ENCODE data around the gene TXNRD3. TPM values are rescaled to one million over a fixed set of nuclear protein-coding genes. Genes with fewer than 3 reads are reported as not detected.

The TXNRD3 gene
- total RNA-seq, 1 experiment from 2014 or later = 6.9 TPM

DNA sequence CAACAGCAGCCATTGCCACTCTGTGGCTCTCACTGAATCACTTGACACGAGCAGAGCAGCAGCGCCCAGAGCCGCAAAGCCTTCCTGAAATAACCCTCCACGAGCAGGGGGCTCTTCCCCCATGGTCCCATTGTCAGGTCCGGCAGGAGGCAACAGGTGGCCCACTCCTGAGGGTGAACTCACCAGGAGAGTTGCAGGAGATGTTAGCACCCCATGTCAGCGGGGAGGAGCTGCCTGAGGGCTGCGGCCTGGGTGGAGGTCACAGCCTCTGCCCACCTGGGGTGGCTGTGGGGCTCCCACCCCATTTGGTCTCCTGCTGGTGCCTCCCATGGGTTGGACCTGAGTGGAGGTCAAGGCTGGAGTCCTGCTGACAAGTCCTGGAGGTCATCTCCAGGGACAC, 83.8 kb downstream of the TXNRD3 start:
- DNase-seq (ENCODE audit: low spot score) (no peak), ATAC-seq (no peak)
- ChIA-PET CTCF (interaction anchor here (0.5 kb wide), 1 partner anchor 113 kb away, joined by 4 read pairs; no protein-coding TSS in a partner anchor), POLR2A (no interaction called here)
- Mint-ChIP-seq H3K4me1 (no peaks in the 10 kb centered on the region), H3K27me3 (ENCODE audit: low read depth) (no peaks in the 10 kb centered on the region), H3K27ac (no peak overlapping the region), H3K4me3 (no peak overlapping the region), H3K36me3 (no peaks in the 10 kb centered on the region), H3K9me3 (no peaks in the 10 kb centered on the region)
- TF ChIP-seq, protein P1, sequence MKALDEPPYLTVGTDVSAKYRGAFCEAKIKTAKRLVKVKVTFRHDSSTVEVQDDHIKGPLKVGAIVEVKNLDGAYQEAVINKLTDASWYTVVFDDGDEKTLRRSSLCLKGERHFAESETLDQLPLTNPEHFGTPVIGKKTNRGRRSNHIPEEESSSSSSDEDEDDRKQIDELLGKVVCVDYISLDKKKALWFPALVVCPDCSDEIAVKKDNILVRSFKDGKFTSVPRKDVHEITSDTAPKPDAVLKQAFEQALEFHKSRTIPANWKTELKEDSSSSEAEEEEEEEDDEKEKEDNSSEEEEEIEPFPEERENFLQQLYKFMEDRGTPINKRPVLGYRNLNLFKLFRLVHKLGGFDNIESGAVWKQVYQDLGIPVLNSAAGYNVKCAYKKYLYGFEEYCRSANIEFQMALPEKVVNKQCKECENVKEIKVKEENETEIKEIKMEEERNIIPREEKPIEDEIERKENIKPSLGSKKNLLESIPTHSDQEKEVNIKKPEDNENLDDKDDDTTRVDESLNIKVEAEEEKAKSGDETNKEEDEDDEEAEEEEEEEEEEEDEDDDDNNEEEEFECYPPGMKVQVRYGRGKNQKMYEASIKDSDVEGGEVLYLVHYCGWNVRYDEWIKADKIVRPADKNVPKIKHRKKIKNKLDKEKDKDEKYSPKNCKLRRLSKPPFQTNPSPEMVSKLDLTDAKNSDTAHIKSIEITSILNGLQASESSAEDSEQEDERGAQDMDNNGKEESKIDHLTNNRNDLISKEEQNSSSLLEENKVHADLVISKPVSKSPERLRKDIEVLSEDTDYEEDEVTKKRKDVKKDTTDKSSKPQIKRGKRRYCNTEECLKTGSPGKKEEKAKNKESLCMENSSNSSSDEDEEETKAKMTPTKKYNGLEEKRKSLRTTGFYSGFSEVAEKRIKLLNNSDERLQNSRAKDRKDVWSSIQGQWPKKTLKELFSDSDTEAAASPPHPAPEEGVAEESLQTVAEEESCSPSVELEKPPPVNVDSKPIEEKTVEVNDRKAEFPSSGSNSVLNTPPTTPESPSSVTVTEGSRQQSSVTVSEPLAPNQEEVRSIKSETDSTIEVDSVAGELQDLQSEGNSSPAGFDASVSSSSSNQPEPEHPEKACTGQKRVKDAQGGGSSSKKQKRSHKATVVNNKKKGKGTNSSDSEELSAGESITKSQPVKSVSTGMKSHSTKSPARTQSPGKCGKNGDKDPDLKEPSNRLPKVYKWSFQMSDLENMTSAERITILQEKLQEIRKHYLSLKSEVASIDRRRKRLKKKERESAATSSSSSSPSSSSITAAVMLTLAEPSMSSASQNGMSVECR (CRISPR knock-in tag; IDR thresholded peaks at IDR 0.05; ENCODE audit: borderline replicate concordance) = no peak
- TF ChIP-seq, protein P2, sequence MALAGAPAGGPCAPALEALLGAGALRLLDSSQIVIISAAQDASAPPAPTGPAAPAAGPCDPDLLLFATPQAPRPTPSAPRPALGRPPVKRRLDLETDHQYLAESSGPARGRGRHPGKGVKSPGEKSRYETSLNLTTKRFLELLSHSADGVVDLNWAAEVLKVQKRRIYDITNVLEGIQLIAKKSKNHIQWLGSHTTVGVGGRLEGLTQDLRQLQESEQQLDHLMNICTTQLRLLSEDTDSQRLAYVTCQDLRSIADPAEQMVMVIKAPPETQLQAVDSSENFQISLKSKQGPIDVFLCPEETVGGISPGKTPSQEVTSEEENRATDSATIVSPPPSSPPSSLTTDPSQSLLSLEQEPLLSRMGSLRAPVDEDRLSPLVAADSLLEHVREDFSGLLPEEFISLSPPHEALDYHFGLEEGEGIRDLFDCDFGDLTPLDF (CRISPR knock-in tag; IDR thresholded peaks at IDR 0.05) = no peak
- TF ChIP-seq, protein P3, sequence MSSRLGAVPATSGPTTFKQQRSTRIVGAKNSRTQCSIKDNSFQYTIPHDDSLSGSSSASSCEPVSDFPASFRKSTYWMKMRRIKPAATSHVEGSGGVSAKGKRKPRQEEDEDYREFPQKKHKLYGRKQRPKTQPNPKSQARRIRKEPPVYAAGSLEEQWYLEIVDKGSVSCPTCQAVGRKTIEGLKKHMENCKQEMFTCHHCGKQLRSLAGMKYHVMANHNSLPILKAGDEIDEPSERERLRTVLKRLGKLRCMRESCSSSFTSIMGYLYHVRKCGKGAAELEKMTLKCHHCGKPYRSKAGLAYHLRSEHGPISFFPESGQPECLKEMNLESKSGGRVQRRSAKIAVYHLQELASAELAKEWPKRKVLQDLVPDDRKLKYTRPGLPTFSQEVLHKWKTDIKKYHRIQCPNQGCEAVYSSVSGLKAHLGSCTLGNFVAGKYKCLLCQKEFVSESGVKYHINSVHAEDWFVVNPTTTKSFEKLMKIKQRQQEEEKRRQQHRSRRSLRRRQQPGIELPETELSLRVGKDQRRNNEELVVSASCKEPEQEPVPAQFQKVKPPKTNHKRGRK (CRISPR knock-in tag; IDR thresholded peaks at IDR 0.05; ENCODE audit: borderline replicate concordance) = no peak
- no peak for TF ChIP-seq ZNF219 (CRISPR knock-in tag; IDR thresholded peaks at IDR 0.05; ENCODE audit: borderline replicate concordance)
- TF ChIP-seq ZNF423 (CRISPR knock-in tag; IDR thresholded peaks at IDR 0.05) = no peak
- TF ChIP-seq, protein P4, sequence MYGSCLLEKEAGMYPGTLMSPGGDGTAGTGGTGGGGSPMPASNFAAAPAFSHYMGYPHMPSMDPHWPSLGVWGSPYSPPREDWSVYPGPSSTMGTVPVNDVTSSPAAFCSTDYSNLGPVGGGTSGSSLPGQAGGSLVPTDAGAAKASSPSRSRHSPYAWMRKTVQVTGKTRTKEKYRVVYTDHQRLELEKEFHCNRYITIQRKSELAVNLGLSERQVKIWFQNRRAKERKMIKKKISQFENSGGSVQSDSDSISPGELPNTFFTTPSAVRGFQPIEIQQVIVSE (CRISPR knock-in tag; IDR thresholded peaks at IDR 0.05; ENCODE audit: borderline replicate concordance) = no peak
- no peak for TF ChIP-seq ELF4 (CRISPR knock-in tag; IDR thresholded peaks at IDR 0.05; ENCODE audit: low read depth)
- no peak for TF ChIP-seq ZNF138 (CRISPR knock-in tag; conservative IDR thresholded peaks at IDR 0.05)
- no peak for TF ChIP-seq CREM (CRISPR knock-in tag; IDR thresholded peaks at IDR 0.05)
- TF ChIP-seq, protein P5, sequence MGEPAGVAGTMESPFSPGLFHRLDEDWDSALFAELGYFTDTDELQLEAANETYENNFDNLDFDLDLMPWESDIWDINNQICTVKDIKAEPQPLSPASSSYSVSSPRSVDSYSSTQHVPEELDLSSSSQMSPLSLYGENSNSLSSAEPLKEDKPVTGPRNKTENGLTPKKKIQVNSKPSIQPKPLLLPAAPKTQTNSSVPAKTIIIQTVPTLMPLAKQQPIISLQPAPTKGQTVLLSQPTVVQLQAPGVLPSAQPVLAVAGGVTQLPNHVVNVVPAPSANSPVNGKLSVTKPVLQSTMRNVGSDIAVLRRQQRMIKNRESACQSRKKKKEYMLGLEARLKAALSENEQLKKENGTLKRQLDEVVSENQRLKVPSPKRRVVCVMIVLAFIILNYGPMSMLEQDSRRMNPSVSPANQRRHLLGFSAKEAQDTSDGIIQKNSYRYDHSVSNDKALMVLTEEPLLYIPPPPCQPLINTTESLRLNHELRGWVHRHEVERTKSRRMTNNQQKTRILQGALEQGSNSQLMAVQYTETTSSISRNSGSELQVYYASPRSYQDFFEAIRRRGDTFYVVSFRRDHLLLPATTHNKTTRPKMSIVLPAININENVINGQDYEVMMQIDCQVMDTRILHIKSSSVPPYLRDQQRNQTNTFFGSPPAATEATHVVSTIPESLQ (CRISPR knock-in tag; IDR thresholded peaks at IDR 0.05) = no peak
- TF ChIP-seq, protein P6, sequence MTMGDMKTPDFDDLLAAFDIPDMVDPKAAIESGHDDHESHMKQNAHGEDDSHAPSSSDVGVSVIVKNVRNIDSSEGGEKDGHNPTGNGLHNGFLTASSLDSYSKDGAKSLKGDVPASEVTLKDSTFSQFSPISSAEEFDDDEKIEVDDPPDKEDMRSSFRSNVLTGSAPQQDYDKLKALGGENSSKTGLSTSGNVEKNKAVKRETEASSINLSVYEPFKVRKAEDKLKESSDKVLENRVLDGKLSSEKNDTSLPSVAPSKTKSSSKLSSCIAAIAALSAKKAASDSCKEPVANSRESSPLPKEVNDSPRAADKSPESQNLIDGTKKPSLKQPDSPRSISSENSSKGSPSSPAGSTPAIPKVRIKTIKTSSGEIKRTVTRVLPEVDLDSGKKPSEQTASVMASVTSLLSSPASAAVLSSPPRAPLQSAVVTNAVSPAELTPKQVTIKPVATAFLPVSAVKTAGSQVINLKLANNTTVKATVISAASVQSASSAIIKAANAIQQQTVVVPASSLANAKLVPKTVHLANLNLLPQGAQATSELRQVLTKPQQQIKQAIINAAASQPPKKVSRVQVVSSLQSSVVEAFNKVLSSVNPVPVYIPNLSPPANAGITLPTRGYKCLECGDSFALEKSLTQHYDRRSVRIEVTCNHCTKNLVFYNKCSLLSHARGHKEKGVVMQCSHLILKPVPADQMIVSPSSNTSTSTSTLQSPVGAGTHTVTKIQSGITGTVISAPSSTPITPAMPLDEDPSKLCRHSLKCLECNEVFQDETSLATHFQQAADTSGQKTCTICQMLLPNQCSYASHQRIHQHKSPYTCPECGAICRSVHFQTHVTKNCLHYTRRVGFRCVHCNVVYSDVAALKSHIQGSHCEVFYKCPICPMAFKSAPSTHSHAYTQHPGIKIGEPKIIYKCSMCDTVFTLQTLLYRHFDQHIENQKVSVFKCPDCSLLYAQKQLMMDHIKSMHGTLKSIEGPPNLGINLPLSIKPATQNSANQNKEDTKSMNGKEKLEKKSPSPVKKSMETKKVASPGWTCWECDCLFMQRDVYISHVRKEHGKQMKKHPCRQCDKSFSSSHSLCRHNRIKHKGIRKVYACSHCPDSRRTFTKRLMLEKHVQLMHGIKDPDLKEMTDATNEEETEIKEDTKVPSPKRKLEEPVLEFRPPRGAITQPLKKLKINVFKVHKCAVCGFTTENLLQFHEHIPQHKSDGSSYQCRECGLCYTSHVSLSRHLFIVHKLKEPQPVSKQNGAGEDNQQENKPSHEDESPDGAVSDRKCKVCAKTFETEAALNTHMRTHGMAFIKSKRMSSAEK (CRISPR knock-in tag; IDR thresholded peaks at IDR 0.05; ENCODE audit: borderline replicate concordance) = no peak

Data from WTC11 (cell line).